ENCODE data around the gene ZNF582.

GRCh38 chr19:56403764-56404704 is 10.7 kb upstream of the ZNF582 start, which contains the start of gene ZNF583:
- TF ChIP-seq CTCF (IDR thresholded peaks at IDR 0.05) (no peak), POLR2A (IDR thresholded peaks at IDR 0.05) (no peak)
